Ectodermal cell (in vitro differentiated cells): Measurements from ENCODE around the gene MYRFL.

Experiments
- H3K27ac ChIP-seq: 2 replicates; pipeline ENCODE4 v1.7.0; 2013; ENCODE audit warnings: mild to moderate bottlenecking, low read depth, low read length; ENCODE audit not compliant: insufficient read depth, poor library complexity, severe bottlenecking
- H3K27me3 ChIP-seq: 2 replicates; pipeline ENCODE4 v1.7.0; 2013; ENCODE audit warnings: mild to moderate bottlenecking, low read length; ENCODE audit not compliant: insufficient read depth, control insufficient read depth, poor library complexity, severe bottlenecking
- H3K36me3 ChIP-seq: one replicate; pipeline ENCODE4 v1.7.0; 2013; ENCODE audit warnings: low read length; ENCODE audit not compliant: control insufficient read depth, insufficient read depth
- H3K4me1 ChIP-seq: one replicate; pipeline ENCODE4 v1.7.0; 2013; ENCODE audit warnings: low read length; ENCODE audit not compliant: control insufficient read depth, insufficient read depth
- H3K4me3 ChIP-seq: 2 replicates; pipeline ENCODE4 v1.7.0; 2013; ENCODE audit warnings: low read depth, low read length, control low read depth; ENCODE audit not compliant: insufficient read depth
- H3K9me3 ChIP-seq: 2 replicates; pipeline ENCODE4 v1.7.0; 2013; ENCODE audit warnings: mild to moderate bottlenecking, low read length, moderate library complexity; ENCODE audit not compliant: control insufficient read depth
- WGBS, 2 experiments: methylation state at CpG; one replicate each; pipeline ENCODE4 v1.1.7; 2013; ENCODE audit warnings: missing lambda C conversion rate in 2 of 2; 5-methylcytosine and 5-hydroxymethylcytosine counted together

Gene MYRFL

DNA sequence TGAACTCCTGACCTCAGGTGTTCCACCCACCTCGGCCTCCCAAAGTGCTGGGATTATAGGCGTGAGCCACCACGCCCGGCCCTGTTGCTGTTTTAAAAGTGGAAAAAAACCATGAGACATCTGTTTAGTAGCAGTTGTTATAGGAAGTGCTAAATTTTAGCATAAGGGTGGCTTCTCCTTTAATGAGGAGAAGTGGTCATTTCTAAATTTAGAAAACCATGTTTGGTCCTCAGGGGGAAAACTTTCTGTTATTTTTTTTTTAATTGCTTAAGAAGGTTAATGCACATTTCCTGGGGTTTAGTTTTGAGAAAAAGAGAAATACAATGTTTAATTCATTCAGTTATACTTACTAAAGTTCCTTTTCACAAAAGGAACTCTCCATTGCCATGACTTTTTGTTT, 102.1 kb downstream of the MYRFL start:
- Histone ChIP-seq H3K4me3 (no peak overlapping the region), H3K36me3 (no peaks in the 10 kb centered on the region), H3K4me1 (peaks cover 5% of the 10 kb centered on the region), H3K27me3 (no peaks in the 10 kb centered on the region), H3K27ac (no peak overlapping the region), H3K9me3 (no peaks in the 10 kb centered on the region)
- 85 to 92% methylated on average over 4 of the region's 4 CpGs for WGBS, 2 experiments

DNA sequence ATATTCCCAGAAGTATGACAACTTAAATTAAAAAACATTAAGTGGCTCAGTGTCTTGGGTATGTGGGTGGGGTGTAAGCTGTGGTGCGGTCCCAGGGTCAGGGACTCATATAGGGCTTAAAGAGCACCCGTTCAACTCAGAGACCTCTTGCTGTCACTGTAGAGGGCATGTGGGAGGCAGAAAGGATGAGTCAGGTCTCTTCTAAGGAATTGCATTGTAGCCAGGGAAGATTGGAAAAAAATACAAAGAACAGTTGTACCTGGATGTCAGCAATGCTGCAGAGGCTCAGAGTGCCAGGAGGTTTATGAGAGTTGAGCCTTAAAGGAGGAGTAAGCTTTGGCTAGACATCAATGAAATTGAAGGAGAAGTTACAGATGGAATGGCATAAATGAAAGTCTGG, 104.1 kb downstream of the MYRFL start:
- Histone ChIP-seq H3K4me3 (no peak overlapping the region), H3K9me3 (no peaks in the 10 kb centered on the region), H3K27me3 (no peaks in the 10 kb centered on the region), H3K4me1 (peaks cover 19% of the 10 kb centered on the region), H3K36me3 (no peaks in the 10 kb centered on the region), H3K27ac (no peak overlapping the region)
- 89 to 91% methylated on average over 2 of the region's 2 CpGs for WGBS, 2 experiments

DNA sequence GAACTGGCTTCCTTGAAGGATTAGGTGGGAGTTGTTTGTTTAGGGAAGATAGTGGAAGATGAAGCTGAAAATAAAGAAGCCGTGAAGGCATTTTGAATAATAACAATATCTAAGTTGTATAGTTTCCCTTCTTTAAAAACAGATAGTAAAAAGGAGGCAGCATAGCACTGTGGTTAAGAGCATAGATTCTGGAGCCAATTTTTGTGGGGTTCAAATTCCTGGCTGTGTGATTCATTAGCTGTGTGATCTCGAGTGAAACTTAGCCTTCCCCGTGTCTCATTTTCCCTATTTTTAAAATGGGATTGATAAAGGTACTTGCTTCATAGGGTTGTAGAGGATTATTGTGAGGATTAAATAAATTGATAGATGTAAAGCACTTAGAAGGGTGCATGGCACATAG, 104.5 kb downstream of the MYRFL start:
- Histone ChIP-seq H3K4me1 (peaks cover 23% of the 10 kb centered on the region), H3K27me3 (no peaks in the 10 kb centered on the region), H3K9me3 (no peaks in the 10 kb centered on the region), H3K27ac (no peak overlapping the region), H3K36me3 (no peaks in the 10 kb centered on the region), H3K4me3 (no peak overlapping the region)
- WGBS, 2 experiments: 63 to 100% methylated on average over 2 to 3 of the region's 3 CpGs

DNA sequence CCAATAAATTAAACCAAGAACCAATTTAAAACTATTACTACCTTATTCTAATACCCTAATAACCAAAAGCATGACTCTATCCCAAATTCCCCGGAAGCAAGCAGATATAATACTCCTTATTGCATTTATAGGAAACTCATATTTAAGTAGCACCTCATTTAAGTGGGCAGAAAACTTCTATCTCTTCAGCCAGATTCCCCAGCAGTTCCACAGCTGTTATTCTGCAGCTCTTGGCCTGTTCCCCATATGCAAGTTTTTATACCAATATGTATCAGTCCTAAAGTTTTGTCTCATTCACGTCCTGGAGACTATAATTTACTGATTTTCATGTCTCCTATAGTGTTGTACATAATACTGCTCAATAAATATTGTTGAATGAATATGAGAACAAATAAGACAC, 106.5 kb downstream of the MYRFL start:
- Histone ChIP-seq H3K4me3 (no peak overlapping the region), H3K27ac (no peak overlapping the region), H3K27me3 (no peaks in the 10 kb centered on the region), H3K9me3 (no peaks in the 10 kb centered on the region), H3K36me3 (no peaks in the 10 kb centered on the region), H3K4me1 (peaks cover 39% of the 10 kb centered on the region)
- whole genome bisulfite sequencing, 2 experiments: 30 to 68% methylated on average over 1 to 2 of the region's 2 CpGs

DNA sequence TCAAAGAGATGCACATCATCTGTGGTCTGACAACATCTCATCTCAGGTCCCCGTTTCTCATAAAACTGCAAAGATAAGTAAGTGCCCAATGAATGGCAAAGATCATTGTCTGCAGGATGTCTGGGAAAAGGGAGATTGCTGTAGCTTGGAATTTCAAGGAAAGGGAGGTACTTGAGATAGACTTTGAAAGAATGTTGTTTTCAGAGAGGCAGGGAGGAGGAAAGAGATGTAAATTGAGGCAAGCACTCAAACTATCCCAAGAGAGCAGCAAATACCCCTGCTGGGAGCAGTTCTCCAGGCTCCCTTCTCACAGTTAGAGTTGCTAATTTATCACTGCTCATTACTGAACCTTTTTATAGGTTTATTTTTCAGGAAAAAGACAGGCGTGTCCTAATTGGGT, 107.1 kb downstream of the MYRFL start:
- Histone ChIP-seq H3K27ac (no peak overlapping the region), H3K27me3 (no peaks in the 10 kb centered on the region), H3K36me3 (no peaks in the 10 kb centered on the region), H3K4me1 (peaks cover 39% of the 10 kb centered on the region), H3K9me3 (no peaks in the 10 kb centered on the region), H3K4me3 (no peak overlapping the region)
- WGBS, 2 experiments: 16 to 18% methylated on average over 2 of the region's 2 CpGs

DNA sequence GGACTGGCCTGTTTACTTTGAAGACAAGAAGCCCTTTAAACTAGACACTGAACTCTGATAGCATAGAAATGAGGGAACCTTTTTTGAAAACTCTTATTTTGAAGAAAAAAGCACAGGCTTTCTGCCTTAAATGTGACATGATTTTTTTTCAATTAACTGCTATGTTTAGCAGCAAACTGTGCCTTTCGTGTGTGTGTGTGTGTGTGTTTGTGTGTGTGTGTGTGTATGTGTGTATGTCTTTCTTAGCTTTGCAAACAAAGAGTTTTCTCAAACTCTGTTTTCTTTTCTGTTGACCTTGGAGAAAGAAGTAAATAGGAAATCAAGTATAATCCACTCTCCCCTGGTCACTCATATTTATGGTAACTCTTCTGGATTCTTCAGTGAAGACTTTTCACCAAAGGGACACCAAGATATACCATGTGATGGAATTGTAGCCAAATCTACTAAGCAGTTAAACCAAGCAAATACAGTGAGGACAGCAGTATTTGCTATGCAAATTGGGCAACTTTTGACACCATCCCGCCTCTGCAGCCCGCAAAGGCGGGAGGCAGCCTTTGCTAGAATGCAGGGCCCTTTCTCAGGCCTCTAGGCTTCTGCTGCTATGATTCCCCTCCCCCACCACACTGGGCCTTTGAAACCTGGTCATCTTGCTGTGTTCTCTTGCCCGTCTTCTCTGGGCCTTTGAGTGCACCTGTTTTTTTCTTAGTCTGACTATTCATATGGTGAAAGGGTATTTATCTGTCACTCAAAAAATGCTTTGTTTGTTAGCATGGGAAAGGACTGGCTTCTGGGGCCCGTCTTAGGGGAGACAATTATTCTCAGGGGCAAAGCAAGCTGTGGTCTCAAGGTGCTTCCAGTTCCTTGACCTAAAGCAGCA, 107.9 kb downstream of the MYRFL start:
- Histone ChIP-seq H3K4me1 (peaks cover 39% of the 10 kb centered on the region), H3K27me3 (no peaks in the 10 kb centered on the region), H3K9me3 (no peaks in the 10 kb centered on the region), H3K36me3 (no peaks in the 10 kb centered on the region), H3K4me3 (no peak overlapping the region), H3K27ac (peak overlapping the region; percentile 30)
- WGBS, 2 experiments: 12 to 14% methylated on average over 6 of the region's 6 CpGs

DNA sequence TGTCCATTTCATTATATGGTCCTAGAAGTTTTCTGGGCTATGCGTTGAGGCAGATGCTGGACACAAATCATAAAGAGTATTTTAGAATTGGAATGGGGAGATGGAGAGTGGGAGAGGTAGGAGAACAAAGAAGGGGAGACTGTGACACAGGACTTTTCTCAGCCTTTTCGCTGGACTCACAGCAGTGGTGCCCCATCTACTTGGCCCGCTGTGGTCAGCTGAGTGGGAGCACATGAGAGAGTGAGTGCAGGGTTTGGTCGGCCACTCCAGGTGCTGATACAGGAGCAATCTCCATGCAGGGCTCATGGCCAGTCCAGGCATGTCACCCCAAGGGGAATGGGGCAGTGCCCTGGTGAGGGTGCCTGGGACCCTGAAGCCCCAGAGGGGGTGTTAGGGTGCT, 109.0 kb downstream of the MYRFL start:
- WGBS, 2 experiments: 96% methylated on average over 4 of the region's 4 CpGs
- H3K4me3 ChIP-seq: no peak overlapping the region
- H3K4me1 ChIP-seq: peaks cover 39% of the 10 kb centered on the region
- H3K9me3 ChIP-seq: no peaks in the 10 kb centered on the region
- no peak overlapping the region for H3K27ac ChIP-seq
- no peaks in the 10 kb centered on the region for H3K36me3 ChIP-seq
- H3K27me3 ChIP-seq: no peaks in the 10 kb centered on the region

DNA sequence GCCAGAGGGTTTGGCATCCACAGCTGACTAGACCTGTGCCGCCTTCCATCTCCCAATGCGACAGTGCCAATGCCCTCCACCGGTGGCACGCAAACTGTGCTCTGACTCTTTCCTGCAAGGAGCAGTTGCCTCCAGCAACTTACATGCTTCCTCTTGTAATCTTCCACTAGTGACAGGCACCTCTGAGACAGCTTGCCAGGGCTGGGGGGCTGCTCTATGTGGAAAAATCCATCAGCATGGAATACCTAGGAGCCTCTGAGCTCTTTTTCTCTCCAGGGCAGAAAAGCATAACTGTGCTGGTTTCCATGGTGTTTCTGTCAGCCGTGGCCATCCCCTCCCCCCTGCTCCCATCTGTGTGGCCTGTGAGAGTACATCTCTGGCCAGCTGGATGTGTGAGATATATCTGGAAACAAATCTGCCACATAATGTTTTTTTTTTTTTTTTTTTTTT, 110.6 kb downstream of the MYRFL start:
- no peaks in the 10 kb centered on the region for H3K9me3 ChIP-seq
- H3K4me3 ChIP-seq: no peak overlapping the region
- H3K4me1 ChIP-seq: peaks cover 39% of the 10 kb centered on the region
- no peaks in the 10 kb centered on the region for H3K27me3 ChIP-seq
- no peak overlapping the region for H3K27ac ChIP-seq
- 81 to 83% methylated on average over 5 of the region's 5 CpGs for WGBS, 2 experiments
- H3K36me3 ChIP-seq: no peaks in the 10 kb centered on the region

DNA sequence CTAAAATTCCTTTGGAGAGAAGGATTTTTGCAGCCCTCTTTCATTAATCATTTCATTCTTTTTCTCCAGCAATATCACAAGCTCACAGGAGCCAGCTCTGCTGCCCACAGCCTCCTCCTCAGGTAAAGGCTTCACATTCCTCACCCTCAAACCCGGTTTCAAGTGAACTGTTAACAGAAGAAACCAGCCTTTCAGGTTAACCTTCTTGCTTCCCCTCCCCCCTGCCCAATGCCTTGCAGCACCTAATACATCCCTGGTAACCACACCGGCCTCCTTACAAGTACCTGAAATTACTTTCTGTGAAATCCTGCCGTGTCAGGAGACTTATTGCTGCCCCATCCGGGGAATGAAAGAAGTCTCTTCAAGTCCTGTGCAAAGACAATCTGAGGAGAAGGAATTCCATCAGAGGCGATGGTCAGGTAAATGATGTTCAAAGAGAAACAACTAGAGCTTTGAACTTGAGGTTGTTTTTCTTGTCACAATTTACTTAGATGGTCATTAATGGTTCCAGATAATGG, 111.2 kb downstream of the MYRFL start:
- 59 to 62% methylated on average over 5 of the region's 5 CpGs for WGBS, 2 experiments
- no peak overlapping the region for H3K4me3 ChIP-seq
- H3K36me3 ChIP-seq: no peaks in the 10 kb centered on the region
- peaks cover 39% of the 10 kb centered on the region for H3K4me1 ChIP-seq
- H3K27me3 ChIP-seq: no peaks in the 10 kb centered on the region
- no peak overlapping the region for H3K27ac ChIP-seq
- no peaks in the 10 kb centered on the region for H3K9me3 ChIP-seq

DNA sequence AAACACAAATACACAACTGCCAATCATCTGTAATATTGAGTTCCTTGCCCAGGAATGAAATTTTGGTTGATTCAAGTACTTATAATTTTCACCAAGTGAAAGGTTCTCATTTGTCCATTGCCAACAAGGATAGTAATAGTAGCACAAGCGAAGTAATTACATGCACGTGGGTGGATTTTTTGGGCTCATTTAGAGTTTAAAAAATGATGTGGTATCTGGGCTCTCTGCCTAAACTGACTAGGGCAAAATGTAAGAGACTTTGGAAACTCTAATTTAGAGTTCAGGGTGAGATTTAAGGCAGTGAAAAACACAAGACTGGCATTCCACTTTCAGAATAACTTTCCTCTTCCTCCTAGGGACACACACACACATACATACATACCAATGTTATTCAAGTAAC, 111.7 kb downstream of the MYRFL start:
- Histone ChIP-seq H3K27me3 (no peaks in the 10 kb centered on the region), H3K9me3 (no peaks in the 10 kb centered on the region), H3K4me3 (no peak overlapping the region), H3K27ac (no peak overlapping the region), H3K4me1 (peaks cover 38% of the 10 kb centered on the region), H3K36me3 (no peaks in the 10 kb centered on the region)
- WGBS, 2 experiments: 94 to 95% methylated on average over 2 of the region's 2 CpGs
